HCT116 (cell line): ENCODE data around the gene GFPT1. TPM values are rescaled to one million over a fixed set of nuclear protein-coding genes. Genes with fewer than 3 reads are reported as not detected.

Source experiments
- ATAC-seq: fragments of 200-7000 bp; cut with Tn5 transposase; 2 replicates; pipeline ENCODE4 v1.9.1; 2020; ENCODE audit warnings: mild to moderate bottlenecking, moderate library complexity
- BruUV-seq: library from RNA; stranded (reverse); fragments of 400-500 nt; replicated peaks from 2 replicates; lab custom pipeline; 2021; lab: Mats Ljungman, UMichigan
- CTCF ChIA-PET: fragments of 300-600 bp; sonication (Branson Sonifier 250); formaldehyde crosslinking; loops from one replicate; lab custom pipeline; 2021; ENCODE audit warnings: antibody characterized with exemption; lab: Charles Lee
- POLR2A ChIA-PET: fragments of 300-600, 350-600 bp; sonication (Branson Sonifier 250); formaldehyde crosslinking; loops from one replicate; lab custom pipeline; 2021; ENCODE audit warnings: antibody characterized with exemption; lab: Charles Lee
- RAD21 ChIA-PET, 2 experiments: fragments of 300-600 bp; sonication (Branson Sonifier 250); formaldehyde crosslinking; loops; one replicate each; lab custom pipeline; 2023; ENCODE audit warnings: low total read pairs in 2 of 2; ENCODE audit not compliant: uncharacterized antibody in 2 of 2, unreplicated experiment in 2 of 2, low non-redundant PET in 1 of 2; lab: Charles Lee
- DNase-seq: peaks from one replicate; pipeline ENCODE4 v3.0.0-alpha.2; 2010; ENCODE audit warnings: low read depth, low spot score
- H2AFZ ChIP-seq: fragments of 200-600 bp; shearing (Covaris generic), sonication (generic); 2 replicates; pipeline ENCODE4 v1.6.1; 2017; ENCODE audit warnings: low read depth, mixed run types, mixed read lengths, antibody characterized with exemption, low read length; ENCODE audit not compliant: poor library complexity, severe bottlenecking
- H3K27ac ChIP-seq: 2 replicates; pipeline ENCODE4 v1.5.1; 2012; ENCODE audit warnings: low read depth, low read length
- H3K27me3 ChIP-seq: fragments of 200-600 bp; sonication (generic); 2 replicates; pipeline ENCODE4 v1.6.1; 2016; ENCODE audit warnings: mixed run types, low read length, mixed read lengths; ENCODE audit not compliant: insufficient read depth
- H3K36me3 ChIP-seq, 2 experiments: fragments of 200-500 bp in 1 of 2; fragments of 200-600 bp in 1 of 2; sonication (Bioruptor generic) in 1 of 2; sonication (generic) in 1 of 2; 2 replicates each; pipeline versions ENCODE4 v1.5.1 to v1.6.1; 2014 to 2016; ENCODE audit warnings: low read length in 2 of 2, inconsistent platforms in 1 of 2, mixed read lengths in 1 of 2, mixed run types in 1 of 2; ENCODE audit not compliant: insufficient read depth in 2 of 2, control insufficient read depth in 1 of 2
- H3K4me1 ChIP-seq, 2 experiments: fragments of 200-600 bp in 1 of 2; sonication (generic) in 1 of 2; 2 replicates each; pipeline versions ENCODE4 v1.5.1 to v1.6.1; 2012 to 2017; ENCODE audit warnings: low read length in 2 of 2, inconsistent platforms in 1 of 2, mild to moderate bottlenecking in 1 of 2, mixed read lengths in 1 of 2, mixed run types in 1 of 2, moderate library complexity in 1 of 2; ENCODE audit not compliant: insufficient read depth in 2 of 2, control insufficient read depth in 1 of 2
- H3K4me2 ChIP-seq: fragments of 200-600 bp; sonication (generic); 2 replicates; pipeline ENCODE4 v1.6.1; 2017; ENCODE audit warnings: mixed run types, low read length, mixed read lengths
- H3K4me3 ChIP-seq, 2 experiments: fragments of 200-600 bp in 1 of 2; sonication (generic) in 1 of 2; replicated peaks in 1 of 2; 2 replicates each; pipeline ENCODE4 v1.5.1; 2011 to 2016; ENCODE audit warnings: low read length in 2 of 2, control low read depth in 1 of 2, low read depth in 1 of 2, mild to moderate bottlenecking in 1 of 2, mixed read lengths in 1 of 2, mixed run types in 1 of 2
- H3K79me2 ChIP-seq: fragments of 200-600 bp; sonication (generic); 2 replicates; pipeline ENCODE4 v1.6.1; 2017; ENCODE audit warnings: mild to moderate bottlenecking, mixed run types, low read length, moderate library complexity, mixed read lengths; ENCODE audit not compliant: insufficient read depth
- H3K9ac ChIP-seq: fragments of 200-600 bp; sonication (generic); 2 replicates; pipeline ENCODE4 v1.6.1; 2016; ENCODE audit warnings: low read length, mixed read lengths
- H3K9me2 ChIP-seq: fragments of 200-600 bp; sonication (generic), shearing (Covaris generic); 2 replicates; pipeline ENCODE4 v1.6.1; 2017; ENCODE audit warnings: mixed run types, mild to moderate bottlenecking, moderate library complexity; ENCODE audit not compliant: insufficient read depth
- H3K9me3 ChIP-seq, 2 experiments: fragments of 200-500 bp in 1 of 2; fragments of 200-600 bp in 1 of 2; sonication (Bioruptor generic) in 1 of 2; sonication (generic) in 1 of 2; 2 replicates each; pipeline ENCODE4 v1.6.1; 2014 to 2017; ENCODE audit warnings: low read length in 2 of 2, mixed read lengths in 2 of 2, inconsistent platforms in 1 of 2, low read depth in 1 of 2, mild to moderate bottlenecking in 1 of 2, mixed run types in 1 of 2, moderate library complexity in 1 of 2; ENCODE audit not compliant: control insufficient read depth in 1 of 2, insufficient read depth in 1 of 2
- H4K20me1 ChIP-seq: fragments of 200-600 bp; sonication (generic), shearing (Covaris generic); 2 replicates; pipeline ENCODE4 v1.6.1; 2017; ENCODE audit warnings: mixed run types, mild to moderate bottlenecking, moderate library complexity; ENCODE audit not compliant: insufficient read depth
- ATF3 ChIP-seq: IDR thresholded peaks from 2 replicates; pipeline ENCODE4 v1.6.1; 2012
- CBX3 ChIP-seq: IDR thresholded peaks from 2 replicates; pipeline ENCODE4 v1.6.1; 2012; ENCODE audit warnings: low read depth
- CEBPB ChIP-seq: IDR thresholded peaks from 2 replicates; pipeline ENCODE4 v1.6.1; 2012; ENCODE audit warnings: low read depth
- CTCF ChIP-seq, 3 experiments: fragments of 200-600 bp in 1 of 3; sonication (generic) in 1 of 3; IDR thresholded peaks in 2 of 3; conservative IDR thresholded peaks in 1 of 3; 2 replicates each; pipeline ENCODE4 v1.5.1; 2012 to 2017; ENCODE audit warnings: low read depth in 2 of 3, low read length in 2 of 3, antibody characterized with exemption in 1 of 3, borderline replicate concordance in 1 of 3, control low read depth in 1 of 3, mild to moderate bottlenecking in 1 of 3, mixed read lengths in 1 of 3, mixed run types in 1 of 3, moderate library complexity in 1 of 3; ENCODE audit not compliant: insufficient read depth in 1 of 3
- ELF1 ChIP-seq: IDR thresholded peaks from 2 replicates; pipeline ENCODE4 v1.6.1; 2012; ENCODE audit warnings: low read depth, borderline replicate concordance
- FOSL1 ChIP-seq: IDR thresholded peaks from 2 replicates; pipeline ENCODE4 v1.6.1; 2012; ENCODE audit warnings: low read depth
- JUND ChIP-seq: IDR thresholded peaks from 2 replicates; pipeline ENCODE4 v1.6.1; 2012
- MAX ChIP-seq: IDR thresholded peaks from 2 replicates; pipeline ENCODE4 v1.6.1; 2012
- POLR2A ChIP-seq: IDR thresholded peaks from 2 replicates; pipeline ENCODE4 v1.7.0; 2011; ENCODE audit warnings: borderline replicate concordance; ENCODE audit not compliant: insufficient read depth, insufficient read length; ENCODE audit errors: extremely low read depth
- REST ChIP-seq: IDR thresholded peaks from 2 replicates; pipeline ENCODE4 v1.6.1; 2012; ENCODE audit warnings: low read depth
- SIN3A ChIP-seq: IDR thresholded peaks from 2 replicates; pipeline ENCODE4 v1.6.1; 2012; ENCODE audit warnings: low read depth
- SP1 ChIP-seq: IDR thresholded peaks from 2 replicates; pipeline ENCODE4 v1.6.1; 2012; ENCODE audit warnings: low read depth
- TCF7L2 ChIP-seq: IDR thresholded peaks from 2 replicates; pipeline ENCODE4 v1.7.0; 2011; ENCODE audit warnings: borderline replicate concordance, inconsistent platforms; ENCODE audit not compliant: insufficient read depth, insufficient read length; ENCODE audit errors: extremely low read depth
- YY1 ChIP-seq: IDR thresholded peaks from 2 replicates; pipeline ENCODE4 v1.6.1; 2011; ENCODE audit warnings: low read length, low read depth, moderate library complexity, mild to moderate bottlenecking; ENCODE audit not compliant: insufficient replicate concordance; ENCODE audit errors: extremely low read depth
- ZBTB33 ChIP-seq: IDR thresholded peaks from 2 replicates; pipeline ENCODE4 v1.6.1; 2011; ENCODE audit warnings: mild to moderate bottlenecking, low read length, moderate library complexity; ENCODE audit not compliant: insufficient replicate concordance; ENCODE audit errors: extremely low read depth
- ZFX ChIP-seq: fragments of 450-650 bp; IDR thresholded peaks from 2 replicates; pipeline ENCODE4 v1.6.1; 2017
- ZNF274 ChIP-seq: fragments of 200-500 bp; sonication (Bioruptor generic); IDR thresholded peaks from 2 replicates; pipeline ENCODE4 v1.6.1; 2014; ENCODE audit warnings: mild to moderate bottlenecking, low read depth, low read length, inconsistent platforms
- intact Hi-C: fragments of 100-400 bp; cut with micrococcal nuclease; formaldehyde crosslinking; loops from 2 replicates; pipeline ENCODE4 v1.10.0; 2022
- total RNA-seq: library from RNA; stranded (reverse); gene quantifications from one replicate; pipeline ENCODE4 v1.2.1, GENCODE V29; 2021; ENCODE audit not compliant: unreplicated experiment

Gene GFPT1
- total RNA-seq, 1 experiment from 2014 or later = 62.4 TPM

GRCh38 chr2:69380072-69380917 is 6.7 kb downstream of the GFPT1 start:
- ChIA-PET POLR2A (interaction anchor here (0.6 kb wide), 1 partner anchor 681 kb away, joined by 4 read pairs; no protein-coding TSS in a partner anchor), RAD21 (no interaction called here)
- Histone ChIP-seq H3K4me3 (no peak overlapping the region), H3K4me1 (no peaks in the 10 kb centered on the region; a peak in 1 of 4 replicates), H3K9me2 (no peaks in the 10 kb centered on the region), H3K27ac (no peak overlapping the region), H3K9me3 (no peaks in the 10 kb centered on the region), H3K27me3 (no peaks in the 10 kb centered on the region), H3K4me2 (no peak overlapping the region), H4K20me1 (no peaks in the 10 kb centered on the region), H3K36me3 (no peaks in the 10 kb centered on the region), H2AFZ (no peak overlapping the region)
- intact Hi-C loops = loop anchor here (10.0 kb wide), 1 partner anchor 335 kb away; no protein-coding TSS in a partner anchor
- BruUV-seq = no TSS peak
- no peak for ATAC-seq
- DNase-seq = no peak
- TF ChIP-seq POLR2A = no peak
- no peak for TF ChIP-seq YY1
- no peak for TF ChIP-seq SIN3A
- TF ChIP-seq REST = no peak
- TF ChIP-seq ZNF274 = no peak
- no peak for TF ChIP-seq ZFX
- no peak for TF ChIP-seq ZBTB33
- no peak for TF ChIP-seq ELF1
- TF ChIP-seq JUND = no peak
- no peak for TF ChIP-seq SP1
- no peak for TF ChIP-seq TCF7L2
- TF ChIP-seq MAX = no peak
- no peak for TF ChIP-seq ATF3
- no peak for TF ChIP-seq FOSL1
- TF ChIP-seq CBX3 = no peak
- no peak for TF ChIP-seq CTCF (IDR thresholded peaks at IDR 0.05 in 2 of 3, conservative IDR thresholded peaks at IDR 0.05 in 1 of 3; ENCODE audit: borderline replicate concordance in 1 of 3, insufficient read depth in 1 of 3, low read depth in 2 of 3, low read length in 2 of 3)
- TF ChIP-seq CEBPB = no peak
- TF ChIP-seq, all 23 proteins: peak for 0
- H3K79me2 ChIP-seq = peaks cover 74% of the 10 kb centered on the region
- CTCF ChIA-PET = no interaction called here
- no peak overlapping the region for H3K9ac ChIP-seq
